DMS79 (cell line): ENCODE results near the gene FANCM.
"Not testable (repeated sequence)": the region's sequence is repeated elsewhere in the genome, so short reads cannot be mapped to it uniquely, and the experiment has no call there.

Experiments used
- DNase-seq: peaks from one replicate; lab custom pipeline; 2025; lab: John Stamatoyannopoulos, UW

The FANCM gene

GRCh38 chr14:45140661-45141187, 5.0 kb downstream of the FANCM start:
- no peak for DNase-seq

- DNase-seq, result not testable (repeated sequence)
Measured at GRCh38 chr14:45142083-45142482, 6.4 kb downstream of the FANCM start.

GRCh38 chr14:45144658-45145057, 8.9 kb downstream of the FANCM start:
- DNase-seq, result no peak

- DNase-seq, result no peak
Measured at GRCh38 chr14:45145214-45145613, 9.5 kb downstream of the FANCM start.

- no peak for DNase-seq
Measured at GRCh38 chr14:45149602-45150001, 13.9 kb downstream of the FANCM start.

GRCh38 chr14:45150386-45150890, 14.7 kb downstream of the FANCM start:
- DNase-seq, result no peak

- no peak for DNase-seq
Measured at GRCh38 chr14:45156067-45156466, 20.3 kb downstream of the FANCM start.

- DNase-seq, result no peak
Measured at GRCh38 chr14:45169906-45170305, 34.2 kb downstream of the FANCM start.

- no peak for DNase-seq
Measured at GRCh38 chr14:45177076-45177475, 41.3 kb downstream of the FANCM start.

GRCh38 chr14:45181329-45181728, 45.6 kb downstream of the FANCM start:
- no peak for DNase-seq

GRCh38 chr14:45181806-45182205, 46.1 kb downstream of the FANCM start:
- DNase-seq, result no peak

GRCh38 chr14:45185100-45185814, 49.5 kb downstream of the FANCM start:
- no peak for DNase-seq

GRCh38 chr14:45194964-45195363, 59.2 kb downstream of the FANCM start:
- DNase-seq, result no peak

GRCh38 chr14:45198551-45198950, 62.8 kb downstream of the FANCM start:
- no peak for DNase-seq

GRCh38 chr14:45199230-45199629, 63.5 kb downstream of the FANCM start:
- DNase-seq, result no peak

GRCh38 chr14:45201905-45202304, 66.2 kb downstream of the FANCM start:
- no peak for DNase-seq

GRCh38 chr14:45204241-45204640, 68.5 kb downstream of the FANCM start:
- DNase-seq, result no peak

- DNase-seq, result no peak
Measured at GRCh38 chr14:45210159-45210558, 74.4 kb downstream of the FANCM start.

GRCh38 chr14:45211295-45211694, 75.6 kb downstream of the FANCM start:
- DNase-seq, result no peak

- DNase-seq, result no peak
Measured at GRCh38 chr14:45212231-45212630, 76.5 kb downstream of the FANCM start.

- DNase-seq, result not testable (repeated sequence)
Measured at GRCh38 chr14:45213716-45214115, 78.0 kb downstream of the FANCM start.

- not testable (repeated sequence) for DNase-seq
Measured at GRCh38 chr14:45214341-45214740, 78.6 kb downstream of the FANCM start.

GRCh38 chr14:45222485-45223262, 86.9 kb downstream of the FANCM start:
- DNase-seq, result no peak
